IPS-18a (cell line): ENCODE results near the gene ACD.
A peak's percentile ranks its signal among the peaks of the same experiment; 100 is the strongest.

Experiments
- H3K27ac ChIP-seq: one replicate; pipeline ENCODE4 v1.5.1; 2013; ENCODE audit warnings: low read length
- H3K27me3 ChIP-seq: one replicate; pipeline ENCODE4 v1.6.1; 2013; ENCODE audit warnings: mild to moderate bottlenecking, low read length; ENCODE audit not compliant: control insufficient read depth, insufficient read depth
- H3K36me3 ChIP-seq: one replicate; pipeline ENCODE4 v1.6.1; 2013; ENCODE audit warnings: low read depth, low read length; ENCODE audit not compliant: control insufficient read depth
- H3K4me1 ChIP-seq: one replicate; pipeline ENCODE4 v1.6.1; 2013; ENCODE audit warnings: low read depth, low read length; ENCODE audit not compliant: control insufficient read depth
- H3K4me3 ChIP-seq: one replicate; pipeline ENCODE4 v1.5.1; 2013; ENCODE audit warnings: low read length
- H3K9ac ChIP-seq: one replicate; pipeline ENCODE4 v1.6.1; 2013; ENCODE audit warnings: mild to moderate bottlenecking, low read length, moderate library complexity
- H3K9me3 ChIP-seq: one replicate; pipeline ENCODE4 v1.6.1; 2013; ENCODE audit warnings: low read depth, low read length; ENCODE audit not compliant: control insufficient read depth

The ACD gene

DNA sequence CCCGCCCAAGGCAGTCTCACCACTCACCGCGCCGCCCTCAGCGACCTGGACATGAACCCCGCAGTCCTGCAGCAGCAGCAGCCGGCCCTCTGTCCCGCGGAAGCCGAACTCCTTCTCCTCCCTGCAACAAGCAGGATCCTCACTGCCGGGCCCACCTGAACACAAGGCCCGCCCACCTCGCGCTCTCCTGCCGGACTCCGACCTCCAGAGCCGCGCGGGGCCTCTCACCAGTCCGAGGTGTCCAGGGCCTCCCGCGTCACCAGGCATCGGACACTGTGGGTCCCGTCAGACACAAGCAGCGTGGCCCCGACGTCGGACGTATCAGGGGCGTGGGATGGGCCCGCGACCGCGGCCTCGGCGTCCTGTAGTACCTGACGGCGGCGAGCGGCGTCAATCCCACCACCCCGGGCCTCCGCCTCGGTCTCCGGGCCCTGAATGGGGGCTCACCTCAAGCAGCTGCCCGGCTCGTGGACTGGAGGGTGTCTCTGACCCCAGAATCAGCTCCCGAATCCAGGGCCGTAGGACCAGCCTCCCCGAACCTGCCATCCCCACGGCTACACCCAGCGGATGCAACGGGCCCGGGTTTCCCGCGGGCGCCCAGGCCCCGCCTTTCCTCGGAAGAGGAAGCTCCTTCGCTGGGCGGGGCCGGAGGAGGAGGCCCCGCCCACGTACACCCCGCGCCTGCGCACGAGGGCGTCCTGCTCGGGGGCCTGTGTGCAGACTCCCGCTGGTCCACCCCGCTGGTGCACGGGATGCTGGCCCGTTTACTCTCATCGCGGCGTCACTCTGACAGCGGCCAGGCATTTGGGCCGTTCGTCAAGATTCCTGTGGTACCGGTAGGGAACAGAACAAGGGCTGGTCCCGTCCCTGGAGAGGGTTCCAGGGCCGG, at the start of gene ACD:
Gene ACD, minus strand, starts transcription at position 586 of the 889 bp plus-strand sequence. Its CDS starts 40 bp downstream, at position 546.
- peak within 1 kb of the TSS; percentile 97 for H3K27ac ChIP-seq
- peak within 1 kb of the TSS; percentile 99 for H3K4me3 ChIP-seq
- H3K9me3 ChIP-seq: no peaks in the 10 kb centered on the region
- H3K4me1 ChIP-seq: no peaks in the 10 kb centered on the region
- H3K9ac ChIP-seq: peak within 1 kb of the TSS; percentile 84
- no peaks in the 10 kb centered on the region for H3K36me3 ChIP-seq
- peaks cover 14% of the 10 kb centered on the region for H3K27me3 ChIP-seq

DNA sequence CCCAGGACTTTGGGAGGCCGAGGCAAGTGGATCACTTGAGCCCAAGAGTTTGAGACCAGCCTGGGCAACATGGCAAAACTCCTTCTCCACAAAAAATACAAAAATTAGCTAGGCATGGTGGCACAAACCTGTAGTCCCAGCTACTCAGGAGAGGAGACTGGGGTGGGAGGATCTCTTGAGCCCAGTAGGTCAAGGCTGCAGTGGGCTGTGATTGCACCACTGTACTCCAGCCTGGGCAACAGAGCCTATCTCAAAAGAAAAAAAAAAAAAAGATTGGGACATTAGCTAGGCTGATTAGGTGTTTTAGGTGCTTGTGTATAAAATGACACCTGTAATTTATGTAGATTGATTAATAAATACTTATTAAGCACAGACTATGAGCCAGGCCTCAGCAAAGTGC, 49.0 kb upstream of the ACD start:
- Histone ChIP-seq H3K9me3 (no peaks in the 10 kb centered on the region), H3K27ac (no peak overlapping the region)

DNA sequence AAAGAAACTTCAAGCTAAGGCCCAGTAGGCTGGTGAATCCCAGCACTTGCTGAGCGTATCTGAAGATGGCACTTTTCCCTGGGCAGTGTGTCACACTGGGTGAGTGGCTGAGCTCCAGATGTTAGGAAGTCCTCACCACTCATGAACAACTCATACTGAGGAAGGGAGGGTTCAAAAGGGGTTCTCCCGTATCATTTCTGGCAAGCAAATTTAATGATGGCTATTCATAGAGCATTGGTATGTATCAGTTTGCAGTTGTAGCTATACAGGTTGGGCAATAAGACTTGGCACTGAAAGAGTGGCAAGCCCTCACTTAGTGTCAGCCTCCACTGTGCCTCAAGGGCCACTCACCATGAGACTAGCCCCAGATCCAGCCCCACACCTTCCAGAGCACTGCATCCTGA, 48.3 kb upstream of the ACD start:
- Histone ChIP-seq H3K27ac (no peak overlapping the region), H3K36me3 (no peaks in the 10 kb centered on the region), H3K9ac (no peak overlapping the region), H3K9me3 (no peaks in the 10 kb centered on the region), H3K27me3 (no peaks in the 10 kb centered on the region), H3K4me1 (no peaks in the 10 kb centered on the region), H3K4me3 (no peak overlapping the region)

More for the DNA sequence above, 49.0 kb upstream of the ACD start:
- Histone ChIP-seq H3K4me3 (no peak overlapping the region), H3K9ac (no peak overlapping the region), H3K27me3 (no peaks in the 10 kb centered on the region), H3K36me3 (no peaks in the 10 kb centered on the region), H3K4me1 (peaks cover 3% of the 10 kb centered on the region)

DNA sequence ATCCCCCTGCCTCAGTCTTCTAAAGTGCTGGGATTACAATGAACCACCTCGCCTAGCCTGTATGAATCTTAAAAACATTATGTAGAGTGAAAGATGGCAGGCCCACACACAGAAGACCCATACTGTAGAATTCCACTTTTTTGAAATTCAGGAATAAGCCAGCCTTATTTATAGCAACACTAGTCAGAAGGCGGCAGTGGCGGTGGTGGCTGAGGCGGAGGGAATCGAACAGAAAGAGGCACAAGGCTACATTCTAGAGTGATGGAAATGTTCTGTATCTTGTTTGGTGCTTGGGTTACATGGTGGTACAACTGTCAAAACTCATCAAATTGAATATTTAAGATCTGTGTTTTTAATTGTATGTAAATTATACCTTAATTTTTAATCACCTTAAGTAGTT, 47.7 kb upstream of the ACD start:
- H3K27ac ChIP-seq: no peak overlapping the region
- H3K36me3 ChIP-seq: no peaks in the 10 kb centered on the region
- H3K27me3 ChIP-seq: no peaks in the 10 kb centered on the region
- H3K4me1 ChIP-seq: no peaks in the 10 kb centered on the region
- H3K9me3 ChIP-seq: no peaks in the 10 kb centered on the region
- H3K9ac ChIP-seq: no peak overlapping the region
- no peak overlapping the region for H3K4me3 ChIP-seq

DNA sequence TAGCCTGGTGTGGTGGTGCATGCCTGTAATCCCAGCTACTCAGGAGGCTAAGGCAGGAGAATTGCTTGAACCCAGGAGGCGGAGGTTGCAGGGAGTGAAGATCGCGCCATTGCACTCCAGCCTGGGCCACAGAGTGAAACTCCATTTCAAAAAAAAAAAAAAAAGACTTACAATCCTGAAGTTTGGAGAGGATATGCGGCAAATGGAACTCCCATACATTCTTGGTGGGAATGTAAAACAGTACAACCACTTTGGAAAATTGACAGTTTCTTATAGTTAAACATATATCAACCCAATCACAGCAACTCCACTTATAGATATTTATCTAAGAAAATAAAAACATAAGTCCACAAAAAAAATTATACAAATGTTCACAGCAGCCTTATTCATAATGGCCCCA, 47.1 kb upstream of the ACD start:
- Histone ChIP-seq H3K27ac (no peak overlapping the region), H3K27me3 (no peaks in the 10 kb centered on the region), H3K9ac (no peak overlapping the region), H3K4me3 (no peak overlapping the region), H3K36me3 (no peaks in the 10 kb centered on the region), H3K4me1 (no peaks in the 10 kb centered on the region), H3K9me3 (no peaks in the 10 kb centered on the region)

DNA sequence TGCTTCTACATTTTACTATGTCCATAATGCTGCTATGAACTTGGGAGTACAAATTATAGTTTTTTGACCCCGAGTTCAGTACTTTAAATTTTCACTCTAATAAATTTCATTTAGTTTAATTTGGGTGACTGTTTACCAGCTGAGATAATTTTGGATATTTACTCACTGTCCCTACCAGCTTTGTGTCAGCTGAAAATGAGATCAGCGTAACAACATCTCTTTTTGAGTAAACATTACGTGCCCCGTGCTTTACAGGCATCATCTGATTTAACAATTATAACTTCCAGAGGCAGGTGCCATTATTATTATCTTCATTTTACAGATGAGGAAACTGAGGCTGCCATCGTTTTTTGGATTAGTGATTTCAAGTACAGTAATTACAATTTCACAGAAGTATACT, 44.0 kb upstream of the ACD start:
- H3K4me3 ChIP-seq: no peak overlapping the region
- no peak overlapping the region for H3K27ac ChIP-seq
- no peaks in the 10 kb centered on the region for H3K36me3 ChIP-seq
- H3K9me3 ChIP-seq: no peaks in the 10 kb centered on the region
- no peaks in the 10 kb centered on the region for H3K27me3 ChIP-seq
- H3K4me1 ChIP-seq: no peaks in the 10 kb centered on the region
- H3K9ac ChIP-seq: no peak overlapping the region

DNA sequence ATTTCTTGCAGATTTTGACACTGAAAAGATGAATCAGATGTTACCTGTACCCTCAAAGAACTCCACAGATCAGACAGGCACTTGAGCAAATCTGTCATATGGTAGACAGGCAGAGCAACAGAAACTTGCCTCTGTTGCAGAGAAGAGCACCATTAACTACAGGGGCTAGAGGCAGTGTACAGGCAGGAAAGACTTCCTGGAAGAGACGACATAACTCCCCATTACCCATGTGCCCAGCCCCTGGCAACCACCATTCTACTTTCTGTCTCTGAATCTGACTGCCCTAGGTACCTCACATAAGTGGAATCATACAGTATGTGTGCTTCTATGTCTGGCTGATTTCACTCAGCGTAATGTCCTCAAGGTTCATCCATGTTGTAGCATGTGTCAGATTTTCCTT, 43.6 kb upstream of the ACD start:
- Histone ChIP-seq H3K27ac (no peak overlapping the region), H3K9me3 (no peaks in the 10 kb centered on the region), H3K4me3 (no peak overlapping the region), H3K4me1 (no peaks in the 10 kb centered on the region), H3K36me3 (no peaks in the 10 kb centered on the region), H3K9ac (no peak overlapping the region), H3K27me3 (no peaks in the 10 kb centered on the region)

DNA sequence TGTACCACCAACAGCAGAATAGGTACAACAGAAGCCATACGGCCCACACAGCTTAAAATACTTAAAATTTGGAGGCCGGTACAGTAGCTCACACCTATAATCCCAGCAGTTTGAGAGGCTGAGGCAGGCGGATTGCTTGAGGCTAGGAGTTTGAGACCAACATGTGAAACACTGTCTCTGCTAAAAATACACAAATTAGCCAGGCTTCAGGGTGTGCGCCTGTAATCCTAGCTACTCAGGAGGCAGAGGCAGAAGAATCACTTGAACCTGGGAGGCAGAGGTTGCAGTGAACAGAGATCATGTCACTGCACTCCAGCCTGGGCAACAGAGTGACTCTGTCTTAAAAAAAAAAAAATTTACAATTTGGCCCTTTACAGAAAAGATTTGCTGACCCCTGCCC, 42.1 kb upstream of the ACD start:
- no peaks in the 10 kb centered on the region for H3K4me1 ChIP-seq
- H3K36me3 ChIP-seq: no peaks in the 10 kb centered on the region
- H3K27me3 ChIP-seq: no peaks in the 10 kb centered on the region
- no peaks in the 10 kb centered on the region for H3K9me3 ChIP-seq
- no peak overlapping the region for H3K27ac ChIP-seq
- H3K9ac ChIP-seq: no peak overlapping the region
- H3K4me3 ChIP-seq: no peak overlapping the region

DNA sequence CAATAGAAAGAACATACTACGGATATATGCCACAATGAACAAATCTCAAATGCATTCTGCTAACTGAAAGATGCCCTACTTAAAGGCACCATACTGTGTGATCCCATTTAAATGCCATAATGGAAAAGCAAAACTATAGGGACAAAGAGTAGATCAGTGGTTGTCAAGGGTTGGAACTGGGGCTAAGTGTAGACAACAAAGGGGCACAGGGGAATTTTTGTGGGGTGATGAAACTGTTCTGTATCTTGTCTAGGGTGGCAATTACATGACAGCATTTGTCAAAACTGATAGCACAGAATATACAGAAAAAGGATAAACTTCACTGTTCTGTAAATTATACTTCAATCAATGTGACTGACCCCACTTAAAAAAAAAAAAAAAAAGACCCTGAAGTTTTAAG, 41.4 kb upstream of the ACD start:
- Histone ChIP-seq H3K27me3 (no peaks in the 10 kb centered on the region), H3K36me3 (no peaks in the 10 kb centered on the region), H3K27ac (no peak overlapping the region), H3K9ac (no peak overlapping the region), H3K4me1 (no peaks in the 10 kb centered on the region), H3K4me3 (no peak overlapping the region), H3K9me3 (no peaks in the 10 kb centered on the region)

DNA sequence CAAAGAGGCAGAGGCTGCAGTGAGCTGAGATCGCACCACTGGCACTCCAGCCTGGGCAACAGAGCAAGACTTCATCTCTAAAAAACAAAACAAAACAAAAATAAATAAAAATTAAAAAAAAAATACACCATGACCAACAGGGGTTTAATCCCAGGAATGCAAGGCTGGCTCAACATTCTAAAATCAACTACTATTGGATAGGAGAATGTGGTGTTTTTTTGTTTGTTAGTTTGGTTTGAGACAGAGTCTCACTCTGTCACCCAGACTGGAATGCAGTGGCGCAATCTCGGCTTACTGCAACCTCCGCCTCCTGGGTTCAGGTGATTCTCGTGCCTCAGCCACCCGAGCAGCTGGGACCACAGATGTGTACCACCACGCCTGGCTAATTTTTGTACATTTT, 39.2 kb upstream of the ACD start:
- no peak overlapping the region for H3K4me3 ChIP-seq
- no peaks in the 10 kb centered on the region for H3K36me3 ChIP-seq
- H3K9ac ChIP-seq: no peak overlapping the region
- no peaks in the 10 kb centered on the region for H3K9me3 ChIP-seq
- H3K27me3 ChIP-seq: no peaks in the 10 kb centered on the region
- H3K4me1 ChIP-seq: no peaks in the 10 kb centered on the region
- no peak overlapping the region for H3K27ac ChIP-seq

DNA sequence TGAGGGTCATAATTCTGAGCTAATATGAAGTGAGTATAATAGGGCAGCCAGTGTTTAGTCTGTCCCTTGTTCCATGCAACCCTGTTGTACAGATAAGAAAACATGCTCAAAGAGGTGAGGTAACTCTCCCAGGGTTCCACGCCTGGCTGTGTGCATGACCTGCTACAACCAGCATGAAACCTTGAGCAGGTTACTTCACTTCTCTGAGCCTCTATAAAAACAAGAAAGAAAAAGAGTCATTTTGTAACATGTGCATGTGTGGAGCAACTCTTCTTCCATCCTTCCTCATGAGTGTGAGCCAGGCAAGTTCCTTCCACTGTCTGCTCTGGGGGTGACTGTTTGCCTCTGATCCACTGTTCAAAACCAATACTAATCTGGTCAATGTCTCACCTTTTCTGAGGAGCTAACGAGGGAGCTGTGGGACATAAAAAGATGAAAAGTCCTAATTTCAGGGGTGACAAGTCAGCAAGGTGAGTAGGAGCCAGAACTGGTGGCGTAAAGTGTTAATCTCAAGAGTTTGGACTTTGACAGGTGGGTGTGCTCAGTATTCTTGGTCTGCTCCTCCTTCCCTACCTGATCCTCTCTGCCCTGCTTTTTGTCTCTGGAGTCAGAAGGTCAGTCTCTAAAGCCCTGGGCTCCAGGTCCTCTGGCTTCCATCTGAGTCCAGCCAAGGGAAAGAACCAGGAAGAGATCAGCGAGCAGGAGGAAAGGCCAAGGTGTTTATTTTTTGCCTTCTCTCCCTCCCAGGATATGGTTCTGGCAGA, 37.5 kb upstream of the ACD start:
- H3K36me3 ChIP-seq: no peaks in the 10 kb centered on the region
- H3K9me3 ChIP-seq: no peaks in the 10 kb centered on the region
- H3K4me3 ChIP-seq: no peak overlapping the region
- no peak overlapping the region for H3K27ac ChIP-seq
- H3K27me3 ChIP-seq: no peaks in the 10 kb centered on the region
- H3K4me1 ChIP-seq: no peaks in the 10 kb centered on the region
- H3K9ac ChIP-seq: no peak overlapping the region
